ENCODE data around the gene B3GALT4. TPM values are rescaled to one million over a fixed set of nuclear protein-coding genes. Genes with fewer than 3 reads are reported as not detected.
"Not testable (repeated sequence)": the region's sequence is repeated elsewhere in the genome, so short reads cannot be mapped to it uniquely, and the experiment has no call there.

Gene B3GALT4
- total RNA-seq, 1 experiment from 2014 or later, result 4.0 TPM

DNA sequence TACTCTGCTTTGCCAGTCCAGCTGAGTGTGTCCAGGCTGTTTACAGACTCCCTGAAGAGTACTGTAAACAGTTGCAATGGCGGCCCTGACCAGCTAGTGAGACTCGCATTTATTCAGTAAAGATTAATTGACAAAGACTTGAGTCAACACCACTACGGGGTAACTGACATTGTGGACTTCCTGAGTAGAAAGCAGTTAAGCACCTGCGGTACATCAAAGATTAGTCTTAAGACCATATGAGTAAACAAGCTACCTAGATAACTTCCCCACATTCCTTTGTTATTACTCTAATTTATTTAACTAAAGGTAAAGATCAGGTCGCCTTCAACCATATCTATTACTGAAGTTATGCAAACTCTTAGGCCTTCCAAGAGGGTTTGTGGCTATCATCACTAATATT lies 17.9 kb upstream of the B3GALT4 start:
- intact Hi-C loops (cut with micrococcal nuclease; ENCODE audit: unreplicated experiment), result no loop called here
- no peaks in the 10 kb centered on the region for H3K9me3 ChIP-seq (ENCODE audit: low read depth, low read length, poor library complexity, severe bottlenecking)
- H3K4me3 ChIP-seq (ENCODE audit: low read depth, low read length, poor library complexity, severe bottlenecking), result no peak overlapping the region
- ChIA-PET CTCF (no interaction called here), POLR2A (ENCODE audit: low non-redundant PET) (no interaction called here)
- no peaks in the 10 kb centered on the region for H3K4me1 ChIP-seq (ENCODE audit: insufficient read depth, low read length, poor library complexity, severe bottlenecking)
- BruUV-seq (replicated peaks), result no TSS peak
- DNase-seq (ENCODE audit: low spot score), result no peak
- H3K36me3 ChIP-seq (ENCODE audit: insufficient read depth, low read length, poor library complexity, severe bottlenecking), result peaks cover 18% of the 10 kb centered on the region
- H3K27ac ChIP-seq (ENCODE audit: low read depth, low read length, poor library complexity, severe bottlenecking), result no peak overlapping the region
- TF ChIP-seq EZH2 (IDR thresholded peaks at IDR 0.05; ENCODE audit: borderline replicate concordance, low read depth, low read length, poor library complexity, severe bottlenecking), result no peak
- TF ChIP-seq, protein P1, sequence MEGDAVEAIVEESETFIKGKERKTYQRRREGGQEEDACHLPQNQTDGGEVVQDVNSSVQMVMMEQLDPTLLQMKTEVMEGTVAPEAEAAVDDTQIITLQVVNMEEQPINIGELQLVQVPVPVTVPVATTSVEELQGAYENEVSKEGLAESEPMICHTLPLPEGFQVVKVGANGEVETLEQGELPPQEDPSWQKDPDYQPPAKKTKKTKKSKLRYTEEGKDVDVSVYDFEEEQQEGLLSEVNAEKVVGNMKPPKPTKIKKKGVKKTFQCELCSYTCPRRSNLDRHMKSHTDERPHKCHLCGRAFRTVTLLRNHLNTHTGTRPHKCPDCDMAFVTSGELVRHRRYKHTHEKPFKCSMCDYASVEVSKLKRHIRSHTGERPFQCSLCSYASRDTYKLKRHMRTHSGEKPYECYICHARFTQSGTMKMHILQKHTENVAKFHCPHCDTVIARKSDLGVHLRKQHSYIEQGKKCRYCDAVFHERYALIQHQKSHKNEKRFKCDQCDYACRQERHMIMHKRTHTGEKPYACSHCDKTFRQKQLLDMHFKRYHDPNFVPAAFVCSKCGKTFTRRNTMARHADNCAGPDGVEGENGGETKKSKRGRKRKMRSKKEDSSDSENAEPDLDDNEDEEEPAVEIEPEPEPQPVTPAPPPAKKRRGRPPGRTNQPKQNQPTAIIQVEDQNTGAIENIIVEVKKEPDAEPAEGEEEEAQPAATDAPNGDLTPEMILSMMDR (conservative IDR thresholded peaks at IDR 0.05; ENCODE audit: low read depth, low read length), result no peak
- H3K27me3 ChIP-seq (replicated peaks; ENCODE audit: insufficient read depth, low read depth, low read length, poor library complexity), result no peaks in the 10 kb centered on the region

DNA sequence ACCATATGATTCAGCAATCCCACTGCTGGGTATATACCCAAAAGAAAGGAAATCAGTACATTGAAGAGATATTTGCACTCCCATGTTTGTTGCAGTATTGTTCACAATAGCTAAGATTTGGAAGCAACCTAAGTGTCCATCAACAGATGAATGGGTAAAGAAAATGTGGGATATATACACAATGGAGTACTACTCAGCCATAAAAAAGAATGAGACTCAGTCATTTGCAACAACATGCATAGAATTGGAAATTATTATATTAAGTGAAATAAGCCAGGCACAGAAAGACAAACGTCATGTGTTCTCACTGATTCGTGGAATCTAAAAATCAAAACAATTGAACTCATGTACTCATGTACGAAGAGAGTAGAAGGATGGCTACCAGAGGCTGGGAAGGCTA lies 14.4 kb upstream of the B3GALT4 start:
- H3K36me3 ChIP-seq (ENCODE audit: insufficient read depth, low read length, poor library complexity, severe bottlenecking), result peaks cover 39% of the 10 kb centered on the region
- intact Hi-C loops (cut with micrococcal nuclease; ENCODE audit: unreplicated experiment); H3K27me3 ChIP-seq (replicated peaks; ENCODE audit: insufficient read depth, low read depth, low read length, poor library complexity); BruUV-seq (replicated peaks); H3K9me3 ChIP-seq (ENCODE audit: low read depth, low read length, poor library complexity, severe bottlenecking); CTCF ChIA-PET; POLR2A ChIA-PET (ENCODE audit: low non-redundant PET); H3K4me3 ChIP-seq (ENCODE audit: low read depth, low read length, poor library complexity, severe bottlenecking); H3K4me1 ChIP-seq (ENCODE audit: insufficient read depth, low read length, poor library complexity, severe bottlenecking); H3K27ac ChIP-seq (ENCODE audit: low read depth, low read length, poor library complexity, severe bottlenecking); DNase-seq (ENCODE audit: low spot score): not testable (repeated sequence)

DNA sequence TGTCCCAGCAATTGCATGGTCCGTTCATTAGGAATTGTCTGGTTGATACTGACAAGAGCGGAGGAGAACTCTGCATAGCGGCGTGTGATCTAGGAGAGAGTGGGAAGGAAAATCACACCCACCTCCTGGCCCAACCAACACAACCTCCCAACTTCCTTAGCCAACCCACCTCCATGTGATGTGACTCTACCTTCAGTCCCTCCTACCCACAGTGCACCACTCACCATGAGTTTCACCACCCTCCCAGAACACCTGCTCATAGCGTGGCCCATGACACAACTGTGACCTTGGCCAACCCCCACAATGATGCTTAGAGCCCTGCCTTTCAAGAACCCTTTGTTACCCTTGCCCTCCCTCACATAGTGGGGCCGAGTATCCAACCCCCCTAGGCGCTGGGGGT lies 12.9 kb upstream of the B3GALT4 start:
- no peak for TF ChIP-seq EZH2 (IDR thresholded peaks at IDR 0.05; ENCODE audit: borderline replicate concordance, low read depth, low read length, poor library complexity, severe bottlenecking)
- TF ChIP-seq, protein P1 (conservative IDR thresholded peaks at IDR 0.05; ENCODE audit: low read depth, low read length), result no peak
- intact Hi-C loops (cut with micrococcal nuclease; ENCODE audit: unreplicated experiment), result no loop called here
- Histone ChIP-seq H3K36me3 (ENCODE audit: insufficient read depth, low read length, poor library complexity, severe bottlenecking) (peaks cover 50% of the 10 kb centered on the region), H3K27ac (ENCODE audit: low read depth, low read length, poor library complexity, severe bottlenecking) (no peak overlapping the region), H3K27me3 (replicated peaks; ENCODE audit: insufficient read depth, low read depth, low read length, poor library complexity) (no peaks in the 10 kb centered on the region), H3K4me1 (ENCODE audit: insufficient read depth, low read length, poor library complexity, severe bottlenecking) (no peaks in the 10 kb centered on the region), H3K9me3 (ENCODE audit: low read depth, low read length, poor library complexity, severe bottlenecking) (no peaks in the 10 kb centered on the region), H3K4me3 (ENCODE audit: low read depth, low read length, poor library complexity, severe bottlenecking) (no peak overlapping the region)
- POLR2A ChIA-PET (ENCODE audit: low non-redundant PET), result no interaction called here
- CTCF ChIA-PET, result no interaction called here
- BruUV-seq (replicated peaks), result no TSS peak
- DNase-seq (ENCODE audit: low spot score), result no peak

DNA sequence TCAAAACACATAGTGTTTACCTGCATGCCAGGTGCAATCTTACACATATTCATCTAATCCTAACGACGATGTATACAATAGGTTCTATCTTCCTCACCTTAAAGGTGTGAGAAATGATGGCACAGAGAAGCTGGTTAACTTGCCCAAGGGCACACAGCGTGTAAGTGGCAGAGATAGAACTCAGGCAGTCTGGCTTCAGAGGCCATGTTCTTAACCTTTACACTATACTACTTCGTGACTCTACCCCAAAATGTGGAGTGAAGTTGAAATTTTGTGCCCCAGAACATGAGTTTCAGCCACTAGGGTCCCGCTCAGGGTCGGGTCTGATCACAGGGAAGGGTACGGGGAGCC lies 5.8 kb upstream of the B3GALT4 start:
- no peak for DNase-seq (ENCODE audit: low spot score)
- Histone ChIP-seq H3K4me3 (ENCODE audit: low read depth, low read length, poor library complexity, severe bottlenecking) (peak overlapping the region; percentile 68), H3K9me3 (ENCODE audit: low read depth, low read length, poor library complexity, severe bottlenecking) (no peaks in the 10 kb centered on the region), H3K4me1 (ENCODE audit: insufficient read depth, low read length, poor library complexity, severe bottlenecking) (peaks cover 31% of the 10 kb centered on the region), H3K27ac (ENCODE audit: low read depth, low read length, poor library complexity, severe bottlenecking) (peak overlapping the region; percentile 99), H3K27me3 (replicated peaks; ENCODE audit: insufficient read depth, low read depth, low read length, poor library complexity) (no peaks in the 10 kb centered on the region), H3K36me3 (ENCODE audit: insufficient read depth, low read length, poor library complexity, severe bottlenecking) (peaks cover 67% of the 10 kb centered on the region)
- intact Hi-C loops (cut with micrococcal nuclease; ENCODE audit: unreplicated experiment), result no loop called here
- no peak for TF ChIP-seq EZH2 (IDR thresholded peaks at IDR 0.05; ENCODE audit: borderline replicate concordance, low read depth, low read length, poor library complexity, severe bottlenecking)
- TF ChIP-seq, protein P1 (conservative IDR thresholded peaks at IDR 0.05; ENCODE audit: low read depth, low read length), result no peak
- ChIA-PET CTCF (no interaction called here), POLR2A (ENCODE audit: low non-redundant PET) (interaction anchor here (0.8 to 1.0 kb wide), 2 partner anchors 18 to 47 kb away, joined by 3 to 4 read pairs; partner anchors contain the start of genes WDR46 and ZBTB22)
- BruUV-seq (replicated peaks), result TSS peak; percentile 82
